Measurements from ENCODE around the gene JAG2. TPM values are rescaled to one million over a fixed set of nuclear protein-coding genes. Genes with fewer than 3 reads are reported as not detected.

JAG2 gene
- total and polyA plus RNA-seq, 2 experiments from 2014 or later, result 1.5 TPM; not detected in 1

DNA sequence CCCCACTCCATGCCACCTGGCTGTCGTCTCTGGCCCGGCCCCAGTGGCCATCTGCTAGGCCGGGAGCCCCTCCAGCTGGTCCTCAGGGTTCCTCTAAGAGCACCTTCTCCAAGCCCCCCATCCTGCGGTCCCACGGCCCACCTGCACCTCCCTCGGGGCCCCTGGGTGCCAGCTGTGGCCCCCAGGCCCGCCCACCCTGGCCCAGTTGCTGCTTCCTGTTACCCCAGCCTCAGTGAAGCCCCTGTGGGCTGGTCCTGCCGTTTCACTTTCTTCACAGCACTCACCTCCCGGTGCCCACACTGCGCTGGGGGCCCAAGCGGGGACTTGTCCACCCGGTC, 40.1 kb upstream of the JAG2 start:
- Histone ChIP-seq H3K27ac (no peak overlapping the region), H3F3A (ENCODE audit: insufficient read depth) (no peaks in the 10 kb centered on the region), H4K20me1 (ENCODE audit: insufficient read depth) (no peaks in the 10 kb centered on the region), H3K4me3 (no peak overlapping the region), H3K36me3 (ENCODE audit: low read depth) (no peaks in the 10 kb centered on the region), H3K4me1 (ENCODE audit: insufficient read depth) (no peaks in the 10 kb centered on the region), H3K79me2 (ENCODE audit: insufficient read depth) (no peaks in the 10 kb centered on the region), H3K9ac (no peak overlapping the region), H3K4me2 (ENCODE audit: unreplicated experiment) (no peak overlapping the region), H3K9me2 (ENCODE audit: insufficient read depth) (no peaks in the 10 kb centered on the region), H2AFZ (no peak overlapping the region), H3K27me3 (replicated peaks; ENCODE audit: insufficient read depth) (no peaks in the 10 kb centered on the region), H3K9me3 (ENCODE audit: low read depth) (no peaks in the 10 kb centered on the region)
- in situ Hi-C loops (cut with MboI), result no loop called here
- DNase-seq, result no peak
- 82 to 83% methylated on average over 4 to 12 of the region's 12 CpGs for WGBS, 2 experiments (ENCODE audit: low coverage in 1 of 2, low lambda C conversion rate in 2 of 2, missing lambda C conversion rate in 2 of 2)
- no peak for TF ChIP-seq EZH2phosphoT487 (IDR thresholded peaks at IDR 0.05; ENCODE audit: insufficient read depth, low read depth)
- no peak for TF ChIP-seq EZH2 (IDR thresholded peaks at IDR 0.05; ENCODE audit: insufficient read depth, poor library complexity, severe bottlenecking)

GRCh38 chr14:105207996-105208737, 39.6 kb upstream of the JAG2 start:
- Histone ChIP-seq H3K4me3 (no peak overlapping the region), H2AFZ (no peak overlapping the region), H3K36me3 (ENCODE audit: low read depth) (no peaks in the 10 kb centered on the region), H3K9me3 (ENCODE audit: low read depth) (no peaks in the 10 kb centered on the region), H3K9ac (no peak overlapping the region), H3K79me2 (ENCODE audit: insufficient read depth) (no peaks in the 10 kb centered on the region), H3K4me1 (ENCODE audit: insufficient read depth) (no peaks in the 10 kb centered on the region), H3K27ac (no peak overlapping the region), H3K9me2 (ENCODE audit: insufficient read depth) (no peaks in the 10 kb centered on the region), H3K4me2 (ENCODE audit: unreplicated experiment) (no peak overlapping the region), H4K20me1 (ENCODE audit: insufficient read depth) (no peaks in the 10 kb centered on the region), H3F3A (ENCODE audit: insufficient read depth) (no peaks in the 10 kb centered on the region), H3K27me3 (replicated peaks; ENCODE audit: insufficient read depth) (no peaks in the 10 kb centered on the region)
- 90 to 97% methylated on average over 20 to 24 of the region's 25 CpGs for WGBS, 2 experiments (ENCODE audit: low coverage in 1 of 2, low lambda C conversion rate in 2 of 2, missing lambda C conversion rate in 2 of 2)
- TF ChIP-seq EZH2phosphoT487 (IDR thresholded peaks at IDR 0.05; ENCODE audit: insufficient read depth, low read depth) (no peak), EZH2 (IDR thresholded peaks at IDR 0.05; ENCODE audit: insufficient read depth, poor library complexity, severe bottlenecking) (no peak)
- DNase-seq, result no peak
- in situ Hi-C loops (cut with MboI), result no loop called here

DNA sequence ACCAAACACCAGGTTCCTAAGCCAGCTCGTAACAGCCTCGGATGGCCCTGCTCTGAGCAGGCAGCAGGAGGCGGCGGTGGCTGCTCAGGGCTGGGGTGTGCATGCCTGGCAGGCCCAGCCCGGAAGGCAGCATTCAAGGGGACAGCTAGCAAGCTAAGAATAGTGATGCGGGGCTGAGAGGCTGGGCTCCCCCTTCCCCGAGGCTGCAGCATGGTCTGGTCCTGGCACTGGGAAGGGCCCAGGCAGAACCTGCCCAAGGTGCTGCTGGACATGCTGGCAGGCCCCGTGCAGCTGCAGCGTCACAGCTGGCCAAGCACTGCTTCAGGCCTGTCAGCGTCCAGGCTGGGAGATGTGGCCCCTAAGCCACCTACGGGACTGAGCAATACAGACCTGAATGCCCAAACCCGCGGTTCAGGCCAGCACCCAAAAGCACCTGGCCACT, 38.9 kb upstream of the JAG2 start:
- DNase-seq, result no peak
- in situ Hi-C loops (cut with MboI), result no loop called here
- WGBS, 2 experiments (ENCODE audit: low coverage in 1 of 2, low lambda C conversion rate in 2 of 2, missing lambda C conversion rate in 2 of 2), result 82 to 86% methylated on average over 13 of the region's 13 CpGs
- H3K4me2 ChIP-seq (ENCODE audit: unreplicated experiment), result no peak overlapping the region
- no peak overlapping the region for H3K9ac ChIP-seq
- no peak overlapping the region for H3K4me3 ChIP-seq
- H3K36me3 ChIP-seq (ENCODE audit: low read depth), result no peaks in the 10 kb centered on the region
- no peaks in the 10 kb centered on the region for H3K9me2 ChIP-seq (ENCODE audit: insufficient read depth)
- no peaks in the 10 kb centered on the region for H3K9me3 ChIP-seq (ENCODE audit: low read depth)
- TF ChIP-seq EZH2 (IDR thresholded peaks at IDR 0.05; ENCODE audit: insufficient read depth, poor library complexity, severe bottlenecking), result no peak
- no peak for TF ChIP-seq EZH2phosphoT487 (IDR thresholded peaks at IDR 0.05; ENCODE audit: insufficient read depth, low read depth)
- no peaks in the 10 kb centered on the region for H3K27me3 ChIP-seq (replicated peaks; ENCODE audit: insufficient read depth)
- H3K79me2 ChIP-seq (ENCODE audit: insufficient read depth), result no peaks in the 10 kb centered on the region
- no peaks in the 10 kb centered on the region for H3F3A ChIP-seq (ENCODE audit: insufficient read depth)
- H2AFZ ChIP-seq, result no peak overlapping the region
- no peaks in the 10 kb centered on the region for H3K4me1 ChIP-seq (ENCODE audit: insufficient read depth)
- no peaks in the 10 kb centered on the region for H4K20me1 ChIP-seq (ENCODE audit: insufficient read depth)
- H3K27ac ChIP-seq, result no peak overlapping the region

DNA sequence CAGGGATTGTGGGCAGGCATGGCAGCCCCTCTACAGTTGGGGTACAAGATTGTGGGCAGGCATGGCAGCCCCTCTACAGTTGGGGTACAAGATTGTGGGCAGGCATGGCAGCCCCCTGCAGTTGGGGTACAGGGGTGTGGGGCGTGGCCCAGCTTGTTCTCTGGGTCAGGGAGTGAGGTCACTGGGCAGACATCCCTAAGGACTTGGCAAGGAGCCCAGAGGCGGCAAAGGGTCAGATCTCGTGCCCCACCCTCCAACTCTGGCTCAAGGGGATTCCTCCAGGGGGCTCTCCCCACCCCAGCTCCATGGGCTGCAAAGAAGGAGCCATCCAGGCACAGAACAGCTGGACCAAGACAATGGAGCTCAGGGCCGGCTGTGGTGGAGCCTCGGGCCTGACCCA, 38.3 kb upstream of the JAG2 start:
- Histone ChIP-seq H2AFZ (no peak overlapping the region), H3K9me2 (ENCODE audit: insufficient read depth) (no peaks in the 10 kb centered on the region), H3K27me3 (replicated peaks; ENCODE audit: insufficient read depth) (no peaks in the 10 kb centered on the region), H3K79me2 (ENCODE audit: insufficient read depth) (no peaks in the 10 kb centered on the region), H3K4me1 (ENCODE audit: insufficient read depth) (no peaks in the 10 kb centered on the region), H3F3A (ENCODE audit: insufficient read depth) (no peaks in the 10 kb centered on the region), H3K9ac (no peak overlapping the region), H3K4me3 (no peak overlapping the region), H3K4me2 (ENCODE audit: unreplicated experiment) (no peak overlapping the region), H3K9me3 (ENCODE audit: low read depth) (no peaks in the 10 kb centered on the region), H3K36me3 (ENCODE audit: low read depth) (no peaks in the 10 kb centered on the region), H3K27ac (no peak overlapping the region), H4K20me1 (ENCODE audit: insufficient read depth) (no peaks in the 10 kb centered on the region)
- in situ Hi-C loops (cut with MboI), result no loop called here
- no peak for DNase-seq
- TF ChIP-seq EZH2phosphoT487 (IDR thresholded peaks at IDR 0.05; ENCODE audit: insufficient read depth, low read depth) (no peak), EZH2 (IDR thresholded peaks at IDR 0.05; ENCODE audit: insufficient read depth, poor library complexity, severe bottlenecking) (no peak)
- WGBS, 2 experiments (ENCODE audit: low coverage in 1 of 2, low lambda C conversion rate in 2 of 2, missing lambda C conversion rate in 2 of 2), result 22 to 28% methylated on average over 5 of the region's 5 CpGs

Measured in GM23248 (cell line).